Left lung (tissue), 10 donors: ENCODE results near the gene CORO7. TPM values are rescaled to one million over a fixed set of nuclear protein-coding genes. Genes with fewer than 3 reads are reported as not detected.
A peak's percentile ranks its signal among the peaks of the same experiment; 100 is the strongest.
"Not testable (repeated sequence)": the region's sequence is repeated elsewhere in the genome, so short reads cannot be mapped to it uniquely, and the experiment has no call there.

Experiments
- ATAC-seq: fragments of 200-7000 bp; cut with Tn5 transposase; one replicate; pipeline ENCODE4 v1.9.1; 2020; ENCODE audit warnings: moderate library complexity
- DNase-seq, 4 donors: peaks; one replicate each; pipeline ENCODE4 v3.0.0-alpha.2; 2013 to 2020
- H3K27ac ChIP-seq, 2 donors: fragments of 200-600 bp; sonication (generic) in 1 of 2; one replicate each; pipeline versions ENCODE4 v1.5.0 to v1.8.0; 2020 to 2021
- H3K27me3 ChIP-seq, 2 donors: fragments of 200-600 bp; sonication (generic) in 1 of 2; one replicate each; pipeline versions ENCODE4 v1.5.0 to v1.8.0; 2020 to 2021
- H3K36me3 ChIP-seq, 2 donors: fragments of 200-600 bp; sonication (generic) in 1 of 2; one replicate each; pipeline versions ENCODE4 v1.5.0 to v1.8.0; 2020 to 2021
- H3K4me1 ChIP-seq, 2 donors: fragments of 200-600 bp; one replicate each; pipeline ENCODE4 v1.8.0; 2021
- H3K4me3 ChIP-seq, 2 donors: fragments of 200-600 bp; sonication (generic) in 1 of 2; one replicate each; pipeline versions ENCODE4 v1.5.0 to v1.8.0; 2020 to 2021; ENCODE audit warnings: mild to moderate bottlenecking in 1 of 2
- H3K9me3 ChIP-seq, 2 donors: fragments of 200-600 bp; sonication (generic) in 1 of 2; one replicate each; pipeline versions ENCODE4 v1.5.0 to v1.8.0; 2020 to 2021
- CTCF ChIP-seq, 2 donors: fragments of 200-600 bp; sonication (generic) in 1 of 2; IDR thresholded peaks; one replicate each; pipeline versions ENCODE4 v1.5.0 to v1.8.0; 2021; ENCODE audit warnings: antibody characterized with exemption in 2 of 2
- intact Hi-C, 2 donors: fragments of 100-400 bp; cut with DNase I; formaldehyde crosslinking; loops; one replicate each; pipeline versions ENCODE4 v1.11.2 to v1.14.2; 2022
- polyA plus RNA-seq, 6 donors: library from polyadenylated mRNA; unstranded; fragments of 120-200 nt; gene quantifications; one replicate each; pipeline ENCODE4 v1.2.1, GENCODE V29; 2013; ENCODE audit not compliant: insufficient read length in 6 of 6
- total RNA-seq, 2 donors: library from RNA; stranded (reverse); fragmentation: NEBNext Ultra II Directional; extraction: Animal tissue kit (Norgen Biotek cat#: 25700); gene quantifications; one replicate each; pipeline ENCODE4 v1.2.1, GENCODE V29; 2021
- donor health status: DM: no; HTN: yes; CAD: no.
- donor health status: DM: no; HTN: no; CAD: no.

The CORO7 gene
- total and polyA plus RNA-seq, 8 donors: 15.7 to 81.7 (median 21.6) TPM

DNA sequence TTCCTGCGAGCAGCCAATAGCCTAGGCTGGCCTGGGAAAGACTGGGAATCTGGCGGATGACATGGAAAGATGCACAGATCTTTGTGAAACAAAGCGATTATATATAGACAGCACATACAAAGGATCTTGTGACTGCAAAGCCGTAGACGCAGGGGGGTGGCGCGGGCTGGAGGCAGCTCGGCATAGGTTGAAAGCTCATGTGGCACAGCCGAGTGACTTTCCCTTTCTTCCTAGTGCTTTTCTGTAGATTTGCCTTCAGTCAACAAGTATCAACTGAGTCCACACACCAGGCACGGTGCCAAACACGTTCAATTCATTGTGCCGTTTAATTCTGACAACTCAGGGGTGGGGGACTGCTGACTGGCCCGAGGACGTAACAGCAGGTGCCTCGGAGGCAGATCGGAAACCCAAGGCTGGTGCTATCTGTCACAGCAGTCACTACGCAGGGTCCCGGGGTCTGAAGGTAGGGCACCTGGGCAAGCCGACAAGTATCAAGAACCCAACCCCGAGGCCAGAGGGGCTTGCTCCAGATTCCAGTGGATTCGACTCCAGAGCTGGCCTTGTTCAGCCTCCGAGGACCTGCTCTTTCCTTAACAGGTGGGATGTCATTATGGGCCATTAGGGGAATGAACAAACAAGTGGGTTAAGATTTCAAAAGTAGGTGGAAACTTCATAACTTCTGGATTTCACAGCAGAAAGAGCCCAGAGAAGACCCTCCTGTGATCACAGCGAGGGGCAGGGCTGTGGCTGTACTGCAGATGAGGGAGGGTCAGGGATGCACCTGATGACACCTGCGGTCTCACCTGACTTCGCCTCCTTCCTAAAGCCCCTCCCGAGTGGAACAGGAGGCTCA is 71.2 kb downstream of the CORO7 start:
- ATAC-seq (no peak), DNase-seq (peak in 1 of 4 donors; percentile 44)
- H3K27ac ChIP-seq: peak overlapping the region in 1 of 2 donors; percentile 76
- H3K36me3 ChIP-seq: peaks cover 0 to 14% of the 10 kb centered on the region in 2 donors
- H3K4me1 ChIP-seq: peaks cover 17 to 82% of the 10 kb centered on the region in 2 donors
- H3K9me3 ChIP-seq: no peaks in the 10 kb centered on the region
- intact Hi-C loops: no loop called here
- no peak for TF ChIP-seq CTCF (IDR thresholded peaks at IDR 0.05)
- H3K27me3 ChIP-seq: no peaks in the 10 kb centered on the region
- H3K4me3 ChIP-seq: no peak overlapping the region

DNA sequence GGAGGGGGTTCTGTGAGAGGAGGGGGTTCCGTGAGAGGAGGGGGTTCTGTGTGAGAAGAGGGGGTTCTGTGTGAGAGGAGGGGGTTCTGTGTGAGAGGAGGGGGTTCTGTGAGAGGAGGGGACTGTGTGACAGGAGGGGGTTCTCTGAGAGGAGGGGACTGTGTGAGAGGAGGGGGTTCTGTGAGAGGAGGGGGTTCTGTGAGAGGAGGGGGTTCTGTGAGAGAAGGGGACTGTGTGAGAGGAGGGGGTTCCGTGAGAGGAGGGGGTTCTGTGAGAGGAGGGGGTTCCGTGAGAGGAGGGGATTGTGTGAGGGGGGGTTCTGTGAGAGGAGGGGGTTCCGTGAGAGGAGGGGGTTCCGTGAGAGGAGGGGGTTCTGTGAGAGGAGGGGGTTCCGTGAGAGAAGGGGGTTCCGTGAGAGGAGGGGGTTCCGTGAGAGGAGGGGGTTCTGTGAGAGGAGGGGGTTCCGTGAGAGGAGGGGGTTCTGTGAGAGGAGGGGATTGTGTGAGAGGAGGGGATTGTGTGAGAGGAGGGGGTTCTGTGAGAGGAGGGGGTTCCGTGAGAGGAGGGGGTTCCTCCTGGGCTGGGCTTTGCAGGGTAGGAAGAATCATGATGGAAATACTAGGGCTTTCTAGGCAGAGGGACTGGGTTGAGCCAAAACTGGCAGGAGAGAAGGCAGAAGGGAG is 72.0 kb downstream of the CORO7 start:
- H3K4me3 ChIP-seq, H3K27me3 ChIP-seq, H3K9me3 ChIP-seq, ATAC-seq, DNase-seq, intact Hi-C loops: not testable (repeated sequence)
- peaks cover 13 to 81% of the 10 kb centered on the region in 2 donors for H3K4me1 ChIP-seq
- peaks cover 0 to 22% of the 10 kb centered on the region in 2 donors for H3K36me3 ChIP-seq
- peak overlapping the region in 1 of 2 donors; percentile 76 for H3K27ac ChIP-seq

GRCh38 chr16:4342866-4343744 is 73.3 kb downstream of the CORO7 start:
- Histone ChIP-seq H3K27me3 (no peaks in the 10 kb centered on the region), H3K27ac (no peak overlapping the region), H3K9me3 (no peaks in the 10 kb centered on the region), H3K4me3 (no peak overlapping the region), H3K4me1 (peaks cover 13 to 73% of the 10 kb centered on the region in 2 donors), H3K36me3 (peaks cover 0 to 36% of the 10 kb centered on the region in 2 donors)
- DNase-seq: no peak
- intact Hi-C loops: no loop called here
- ATAC-seq: peak; percentile 25
- TF ChIP-seq CTCF (IDR thresholded peaks at IDR 0.05): no peak

DNA sequence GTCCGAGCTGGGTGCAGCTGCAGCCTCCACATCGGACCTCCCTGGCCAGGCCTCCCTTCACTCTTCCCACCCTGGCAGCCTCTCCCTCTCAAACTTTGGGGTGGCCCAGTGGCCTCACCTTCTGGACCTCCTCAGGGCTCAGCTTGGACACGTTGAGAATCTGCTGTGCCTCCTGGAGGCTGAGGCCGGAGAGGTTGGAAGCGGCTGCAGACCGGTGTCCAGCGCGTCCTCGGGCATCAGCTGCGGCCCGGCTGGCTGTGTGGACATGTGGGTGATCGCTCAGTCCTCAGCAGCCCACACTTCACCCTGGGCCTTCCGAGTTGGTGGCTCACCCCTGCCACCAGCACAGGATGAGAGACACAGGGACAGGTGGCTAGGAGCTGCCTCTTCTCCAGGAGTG is 75.1 kb downstream of the CORO7 start:
- Histone ChIP-seq H3K36me3 (peaks cover 0 to 54% of the 10 kb centered on the region in 2 donors), H3K27ac (no peak overlapping the region), H3K9me3 (no peaks in the 10 kb centered on the region), H3K27me3 (no peaks in the 10 kb centered on the region), H3K4me1 (peaks cover 12 to 58% of the 10 kb centered on the region in 2 donors), H3K4me3 (no peak overlapping the region)
- ATAC-seq: no peak
- no peak for DNase-seq
- intact Hi-C loops: no loop called here
- no peak for TF ChIP-seq CTCF (IDR thresholded peaks at IDR 0.05)

- DNase-seq (no peak), ATAC-seq (no peak)
- no peaks in the 10 kb centered on the region for H3K9me3 ChIP-seq
- TF ChIP-seq CTCF (IDR thresholded peaks at IDR 0.05): no peak
- no peaks in the 10 kb centered on the region for H3K27me3 ChIP-seq
- H3K27ac ChIP-seq: peak overlapping the region in 1 of 2 donors; percentile 72
- H3K4me1 ChIP-seq: peaks cover 8 to 50% of the 10 kb centered on the region in 2 donors
- H3K4me3 ChIP-seq: no peak overlapping the region
- intact Hi-C loops: no loop called here
- H3K36me3 ChIP-seq: peaks cover 0 to 62% of the 10 kb centered on the region in 2 donors
These were observed 76.0 kb downstream of the CORO7 start for GRCh38 chr16:4340443-4340842.
